Fibroblast of pulmonary artery (primary cell): ENCODE data around the gene CPZ.

Experiments used
- DNase-seq: peaks from one replicate; pipeline ENCODE4 v3.0.0-alpha.2; 2010; ENCODE audit warnings: low read depth
- H3K4me3 ChIP-seq: replicated peaks from 2 replicates; pipeline ENCODE4 v1.5.1; 2011; ENCODE audit warnings: low read depth, mild to moderate bottlenecking, control low read depth, low read length, moderate library complexity
- CTCF ChIP-seq: IDR thresholded peaks from 2 replicates; pipeline ENCODE4 v1.5.1; 2011; ENCODE audit warnings: mild to moderate bottlenecking, control low read depth, low read length, inconsistent platforms; ENCODE audit errors: missing control alignments

Gene CPZ

GRCh38 chr4:8637456-8637984 lies 45.0 kb downstream of the CPZ start:
- no peak for TF ChIP-seq CTCF
- no peak for DNase-seq
- H3K4me3 ChIP-seq: no peak overlapping the region

- TF ChIP-seq CTCF: no peak
- DNase-seq: no peak
These were observed 46.5 kb downstream of the CPZ start for GRCh38 chr4:8639021-8639420.

GRCh38 chr4:8639777-8640720 lies 47.5 kb downstream of the CPZ start:
- H3K4me3 ChIP-seq: no peak overlapping the region
- no peak for DNase-seq
- TF ChIP-seq CTCF: no peak

More at GRCh38 chr4:8639021-8639420, 46.5 kb downstream of the CPZ start:
- no peak overlapping the region for H3K4me3 ChIP-seq

GRCh38 chr4:8640816-8641215 lies 48.3 kb downstream of the CPZ start:
- DNase-seq: no peak
- no peak overlapping the region for H3K4me3 ChIP-seq
- no peak for TF ChIP-seq CTCF

- TF ChIP-seq CTCF: no peak
- no peak overlapping the region for H3K4me3 ChIP-seq
- no peak for DNase-seq
These were observed 48.7 kb downstream of the CPZ start for GRCh38 chr4:8641256-8641655.

GRCh38 chr4:8641931-8642650 lies 49.5 kb downstream of the CPZ start:
- TF ChIP-seq CTCF: no peak
- H3K4me3 ChIP-seq: no peak overlapping the region
- no peak for DNase-seq
